ENCODE measurements around the gene OGFOD2.

Gene OGFOD2

GRCh38 chr12:122966743-122967550 is 8.1 kb upstream of the OGFOD2 start:
- Histone ChIP-seq H3K36me3 (ENCODE audit: control insufficient read depth, low read depth, low read length) (no peaks in the 10 kb centered on the region), H3K4me1 (ENCODE audit: control insufficient read depth, low read depth, low read length) (no peaks in the 10 kb centered on the region), H3K27ac (ENCODE audit: low read length) (no peak overlapping the region), H3K9ac (ENCODE audit: low read length) (no peak overlapping the region), H3K9me3 (ENCODE audit: control insufficient read depth, low read depth, low read length) (no peaks in the 10 kb centered on the region), H3K4me3 (ENCODE audit: low read length) (no peak overlapping the region), H3K27me3 (ENCODE audit: control insufficient read depth, insufficient read depth, low read length) (peaks cover 7% of the 10 kb centered on the region)

DNA sequence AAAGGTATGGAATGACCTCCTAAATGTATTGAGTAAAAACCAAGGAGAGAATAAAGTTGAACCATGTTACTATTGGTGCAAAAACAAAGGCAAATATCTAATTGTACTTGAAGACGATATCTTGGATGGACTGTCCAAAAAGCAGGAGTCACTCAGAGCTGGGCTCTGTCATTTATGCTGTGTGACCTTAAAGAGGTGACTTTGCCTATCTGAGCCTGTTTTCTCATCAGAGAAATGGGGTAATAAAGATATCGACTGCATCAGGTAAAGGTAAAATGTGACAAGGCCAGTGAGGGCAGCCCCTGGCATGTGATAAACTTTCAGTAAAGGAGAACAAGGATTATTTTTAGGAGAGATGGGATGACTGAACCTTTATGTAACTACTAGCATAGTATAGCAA is 6.9 kb upstream of the OGFOD2 start:
- H3K36me3 ChIP-seq (ENCODE audit: control insufficient read depth, low read depth, low read length) = no peaks in the 10 kb centered on the region
- no peaks in the 10 kb centered on the region for H3K4me1 ChIP-seq (ENCODE audit: control insufficient read depth, low read depth, low read length)
- no peak overlapping the region for H3K4me3 ChIP-seq (ENCODE audit: low read length)
- H3K9ac ChIP-seq (ENCODE audit: low read length) = no peak overlapping the region
- no peak overlapping the region for H3K27ac ChIP-seq (ENCODE audit: low read length)
- no peaks in the 10 kb centered on the region for H3K9me3 ChIP-seq (ENCODE audit: control insufficient read depth, low read depth, low read length)
- peaks cover 7% of the 10 kb centered on the region for H3K27me3 ChIP-seq (ENCODE audit: control insufficient read depth, insufficient read depth, low read length)

- no peak overlapping the region for H3K27ac ChIP-seq (ENCODE audit: low read length)
Observed at GRCh38 chr12:122969676-122970075, 5.4 kb upstream of the OGFOD2 start.

DNA sequence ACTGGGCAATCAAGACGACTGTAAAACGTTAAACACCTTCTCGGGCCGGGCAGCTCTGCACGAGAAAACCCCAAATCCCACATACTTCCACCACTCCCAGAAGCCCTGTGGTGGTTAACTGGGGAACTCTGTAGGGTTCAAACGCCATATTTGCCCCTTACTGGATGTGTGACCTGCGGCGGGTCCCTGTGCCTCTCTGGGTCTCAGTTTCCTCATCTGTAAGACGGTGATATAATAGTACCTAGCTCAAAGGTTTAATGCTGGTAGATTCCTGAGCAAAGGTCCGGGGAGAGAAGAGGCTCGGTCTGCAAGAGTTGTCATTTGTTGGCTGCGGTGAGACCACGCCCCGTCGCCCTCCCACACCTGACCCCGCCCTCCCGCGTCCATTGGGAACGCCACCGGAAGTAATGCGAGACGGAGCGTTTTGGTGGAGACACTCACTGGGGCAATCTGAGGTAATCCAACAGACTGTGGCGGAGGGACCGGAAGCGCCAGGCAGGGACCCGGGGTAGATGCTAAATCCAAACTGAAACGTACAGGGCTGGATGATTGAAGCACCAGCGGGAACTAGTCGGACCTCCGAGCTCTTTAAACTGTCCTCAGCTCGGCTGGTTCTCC is 661 bp upstream of the OGFOD2 start:
- H3K4me3 ChIP-seq (ENCODE audit: low read length) = peak overlapping the region; percentile 97
- H3K9ac ChIP-seq (ENCODE audit: low read length) = peak overlapping the region; percentile 95
- H3K4me1 ChIP-seq (ENCODE audit: control insufficient read depth, low read depth, low read length) = no peaks in the 10 kb centered on the region
- H3K27me3 ChIP-seq (ENCODE audit: control insufficient read depth, insufficient read depth, low read length) = no peaks in the 10 kb centered on the region
- H3K27ac ChIP-seq (ENCODE audit: low read length) = peak overlapping the region; percentile 84
- H3K36me3 ChIP-seq (ENCODE audit: control insufficient read depth, low read depth, low read length) = no peaks in the 10 kb centered on the region
- H3K9me3 ChIP-seq (ENCODE audit: control insufficient read depth, low read depth, low read length) = no peaks in the 10 kb centered on the region

More at GRCh38 chr12:122969676-122970075, 5.4 kb upstream of the OGFOD2 start:
- Histone ChIP-seq H3K9ac (ENCODE audit: low read length) (no peak overlapping the region), H3K4me1 (ENCODE audit: control insufficient read depth, low read depth, low read length) (no peaks in the 10 kb centered on the region), H3K9me3 (ENCODE audit: control insufficient read depth, low read depth, low read length) (no peaks in the 10 kb centered on the region), H3K36me3 (ENCODE audit: control insufficient read depth, low read depth, low read length) (no peaks in the 10 kb centered on the region), H3K27me3 (ENCODE audit: control insufficient read depth, insufficient read depth, low read length) (peaks cover 7% of the 10 kb centered on the region), H3K4me3 (ENCODE audit: low read length) (no peak overlapping the region)

- Histone ChIP-seq H3K36me3 (ENCODE audit: control insufficient read depth, low read depth, low read length) (no peaks in the 10 kb centered on the region), H3K9ac (ENCODE audit: low read length) (peak overlapping the region; percentile 95), H3K4me3 (ENCODE audit: low read length) (peak overlapping the region; percentile 97), H3K27ac (ENCODE audit: low read length) (no peak overlapping the region), H3K4me1 (ENCODE audit: control insufficient read depth, low read depth, low read length) (peaks cover 5% of the 10 kb centered on the region), H3K27me3 (ENCODE audit: control insufficient read depth, insufficient read depth, low read length) (no peaks in the 10 kb centered on the region), H3K9me3 (ENCODE audit: control insufficient read depth, low read depth, low read length) (no peaks in the 10 kb centered on the region)
Observed at GRCh38 chr12:122975790-122976647, 975 bp downstream of the OGFOD2 start.

GRCh38 chr12:122976648-122976975 is 1.6 kb downstream of the OGFOD2 start:
- Histone ChIP-seq H3K27me3 (ENCODE audit: control insufficient read depth, insufficient read depth, low read length) (no peaks in the 10 kb centered on the region), H3K36me3 (ENCODE audit: control insufficient read depth, low read depth, low read length) (no peaks in the 10 kb centered on the region), H3K9me3 (ENCODE audit: control insufficient read depth, low read depth, low read length) (no peaks in the 10 kb centered on the region), H3K4me1 (ENCODE audit: control insufficient read depth, low read depth, low read length) (peaks cover 5% of the 10 kb centered on the region), H3K9ac (ENCODE audit: low read length) (no peak overlapping the region), H3K4me3 (ENCODE audit: low read length) (no peak overlapping the region), H3K27ac (ENCODE audit: low read length) (no peak overlapping the region)

GRCh38 chr12:122977153-122977552 is 2.1 kb downstream of the OGFOD2 start:
- H3K27me3 ChIP-seq (ENCODE audit: control insufficient read depth, insufficient read depth, low read length) = no peaks in the 10 kb centered on the region
- no peaks in the 10 kb centered on the region for H3K36me3 ChIP-seq (ENCODE audit: control insufficient read depth, low read depth, low read length)
- no peak overlapping the region for H3K27ac ChIP-seq (ENCODE audit: low read length)
- H3K4me1 ChIP-seq (ENCODE audit: control insufficient read depth, low read depth, low read length) = peaks cover 5% of the 10 kb centered on the region
- H3K9ac ChIP-seq (ENCODE audit: low read length) = no peak overlapping the region
- no peaks in the 10 kb centered on the region for H3K9me3 ChIP-seq (ENCODE audit: control insufficient read depth, low read depth, low read length)
- H3K4me3 ChIP-seq (ENCODE audit: low read length) = no peak overlapping the region

DNA sequence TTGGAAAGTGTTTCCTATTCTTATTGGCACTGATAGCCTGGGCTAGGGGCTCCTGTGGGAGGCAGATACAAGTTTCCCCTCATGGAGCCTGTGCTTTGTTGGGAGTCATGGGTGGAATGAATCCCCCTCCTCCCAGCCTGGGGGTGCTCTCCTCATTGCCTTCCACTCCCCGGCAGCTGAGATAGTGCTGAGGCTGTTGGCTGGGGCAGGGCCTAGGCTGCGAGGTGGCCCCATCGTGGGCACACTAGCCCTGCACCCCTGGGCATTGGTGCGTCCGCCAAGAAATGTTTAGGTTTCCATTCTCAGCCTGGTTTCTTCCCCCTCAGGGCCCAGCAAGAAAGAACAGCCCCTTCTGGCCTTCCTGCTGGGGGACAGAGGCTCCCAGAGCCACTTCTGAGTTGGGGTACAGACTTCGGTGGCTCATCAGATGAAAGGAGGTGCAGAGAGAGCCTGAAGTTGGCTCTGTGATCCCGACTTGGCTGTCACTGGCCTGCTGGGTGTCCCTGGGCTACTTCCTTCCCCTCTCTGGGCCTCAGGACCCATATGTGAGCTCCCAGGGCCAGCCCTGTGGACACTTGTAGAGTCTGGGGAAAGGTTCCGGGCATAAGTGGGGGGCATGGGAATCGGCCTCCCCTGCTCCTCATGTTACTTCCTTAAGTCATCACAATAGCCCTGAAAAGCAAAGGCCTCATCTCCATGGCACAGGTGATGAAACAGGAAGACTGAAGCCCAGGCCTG is 2.8 kb downstream of the OGFOD2 start:
- Histone ChIP-seq H3K27ac (ENCODE audit: low read length) (no peak overlapping the region), H3K27me3 (ENCODE audit: control insufficient read depth, insufficient read depth, low read length) (no peaks in the 10 kb centered on the region), H3K9me3 (ENCODE audit: control insufficient read depth, low read depth, low read length) (no peaks in the 10 kb centered on the region), H3K4me1 (ENCODE audit: control insufficient read depth, low read depth, low read length) (peaks cover 5% of the 10 kb centered on the region), H3K4me3 (ENCODE audit: low read length) (no peak overlapping the region), H3K36me3 (ENCODE audit: control insufficient read depth, low read depth, low read length) (no peaks in the 10 kb centered on the region), H3K9ac (ENCODE audit: low read length) (no peak overlapping the region)

GRCh38 chr12:122978507-122978955 is 3.5 kb downstream of the OGFOD2 start:
- no peak overlapping the region for H3K9ac ChIP-seq (ENCODE audit: low read length)
- H3K4me1 ChIP-seq (ENCODE audit: control insufficient read depth, low read depth, low read length) = peaks cover 5% of the 10 kb centered on the region
- no peak overlapping the region for H3K4me3 ChIP-seq (ENCODE audit: low read length)

DNA sequence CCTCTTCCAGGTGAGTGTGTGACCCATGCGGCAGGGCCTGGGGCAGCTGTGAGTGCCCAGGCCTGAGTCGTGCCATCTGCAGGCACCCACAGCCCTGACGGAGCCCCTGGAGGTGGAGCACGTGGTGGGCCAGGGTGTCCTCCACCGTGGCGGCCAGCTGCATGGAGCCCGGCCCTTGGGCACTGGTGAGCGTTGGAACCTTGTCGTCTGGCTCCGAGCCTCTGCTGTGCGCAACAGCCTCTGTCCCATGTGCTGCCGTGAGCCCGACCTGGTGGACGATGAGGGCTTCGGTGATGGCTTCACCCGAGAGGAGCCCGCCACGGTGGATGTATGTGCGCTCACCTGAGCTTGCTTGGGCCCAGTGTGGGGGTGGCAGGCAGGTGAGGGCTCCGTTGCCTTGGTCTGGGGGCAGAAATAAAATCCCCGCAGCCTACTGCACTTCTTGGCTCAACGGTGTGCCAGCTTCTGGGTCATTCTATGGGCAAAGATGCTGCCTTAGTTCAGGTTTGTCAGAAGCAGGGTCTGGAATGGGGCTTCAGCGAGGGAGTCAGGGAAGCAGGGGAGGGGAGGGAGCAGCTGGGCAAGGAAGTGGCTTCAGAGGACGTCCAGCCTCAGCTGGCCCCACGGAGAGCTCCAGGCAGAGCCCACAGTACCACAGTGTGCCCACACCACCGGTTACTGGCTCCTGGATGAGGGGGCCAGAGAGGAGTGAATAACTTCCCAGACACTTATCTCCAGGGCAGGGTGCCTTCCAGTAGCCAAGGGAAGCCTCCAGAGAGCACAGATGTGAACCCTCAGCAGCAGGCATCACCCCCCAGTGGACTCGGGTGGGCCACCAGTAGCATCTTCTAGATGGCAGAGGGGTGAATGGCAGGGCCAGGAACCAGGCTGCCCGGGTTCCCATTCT is 4.2 kb downstream of the OGFOD2 start:
- H3K9ac ChIP-seq (ENCODE audit: low read length) = no peak overlapping the region
- no peaks in the 10 kb centered on the region for H3K9me3 ChIP-seq (ENCODE audit: control insufficient read depth, low read depth, low read length)
- H3K4me1 ChIP-seq (ENCODE audit: control insufficient read depth, low read depth, low read length) = peaks cover 8% of the 10 kb centered on the region
- peaks cover 4% of the 10 kb centered on the region for H3K36me3 ChIP-seq (ENCODE audit: control insufficient read depth, low read depth, low read length)
- H3K27ac ChIP-seq (ENCODE audit: low read length) = no peak overlapping the region
- peak overlapping the region; percentile 78 for H3K4me3 ChIP-seq (ENCODE audit: low read length)
- H3K27me3 ChIP-seq (ENCODE audit: control insufficient read depth, insufficient read depth, low read length) = no peaks in the 10 kb centered on the region

More at GRCh38 chr12:122978507-122978955, 3.5 kb downstream of the OGFOD2 start:
- no peaks in the 10 kb centered on the region for H3K27me3 ChIP-seq (ENCODE audit: control insufficient read depth, insufficient read depth, low read length)
- H3K27ac ChIP-seq (ENCODE audit: low read length) = no peak overlapping the region
- no peaks in the 10 kb centered on the region for H3K9me3 ChIP-seq (ENCODE audit: control insufficient read depth, low read depth, low read length)
- peaks cover 4% of the 10 kb centered on the region for H3K36me3 ChIP-seq (ENCODE audit: control insufficient read depth, low read depth, low read length)

Measured in iPS-18a (cell line).